Body of pancreas (tissue), 4 donors: ENCODE results near the gene RIMBP2.

ENCODE experiments used
- CTCF ChIP-seq, 7 experiments: fragments of 450-650 bp in 4 of 7; fragments of 200-600 bp in 3 of 7; sonication (generic) in 3 of 7; IDR thresholded peaks; one replicate each; pipeline ENCODE4 v1.5.1; 2016 to 2019; ENCODE audit warnings: antibody characterized with exemption in 7 of 7
- POLR2A ChIP-seq, 3 donors: fragments of 450-650 bp; IDR thresholded peaks; one replicate each; pipeline ENCODE4 v1.6.1; 2016; ENCODE audit warnings: antibody characterized with exemption in 3 of 3, mild to moderate bottlenecking in 2 of 3

DNA sequence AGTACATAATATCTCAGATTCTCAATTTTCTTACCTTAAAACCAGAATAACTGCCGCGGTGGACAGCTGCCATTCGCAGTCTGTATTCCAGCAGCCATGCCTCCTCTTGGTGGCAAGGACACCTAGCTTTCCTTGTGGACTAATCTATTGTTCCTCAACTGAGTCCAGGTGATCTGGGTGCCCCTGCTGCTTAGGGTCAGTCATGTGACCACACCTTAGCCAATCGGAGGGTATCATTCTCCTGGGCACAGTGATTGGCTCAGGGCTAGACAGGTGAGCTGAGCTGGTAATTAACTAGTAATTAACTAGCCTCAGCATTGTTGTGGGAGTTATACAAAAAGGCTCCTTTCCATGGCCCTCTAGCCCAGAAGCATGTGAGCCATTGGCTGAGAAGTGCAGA lies 55.0 kb downstream of the RIMBP2 start:
- TF ChIP-seq CTCF (IDR thresholded peaks at IDR 0.05), result no peak
- TF ChIP-seq POLR2A (IDR thresholded peaks at IDR 0.05), result no peak
